ENCODE measurements around the gene ZNF207. TPM values are rescaled to one million over a fixed set of nuclear protein-coding genes. Genes with fewer than 3 reads are reported as not detected.

The ZNF207 gene
- total and polyA plus RNA-seq, 9 of the 15 experiments (the other 6 are each of a cell fraction or from before 2014, with no cell fraction given), result 123 to 370 (median 250) TPM

DNA sequence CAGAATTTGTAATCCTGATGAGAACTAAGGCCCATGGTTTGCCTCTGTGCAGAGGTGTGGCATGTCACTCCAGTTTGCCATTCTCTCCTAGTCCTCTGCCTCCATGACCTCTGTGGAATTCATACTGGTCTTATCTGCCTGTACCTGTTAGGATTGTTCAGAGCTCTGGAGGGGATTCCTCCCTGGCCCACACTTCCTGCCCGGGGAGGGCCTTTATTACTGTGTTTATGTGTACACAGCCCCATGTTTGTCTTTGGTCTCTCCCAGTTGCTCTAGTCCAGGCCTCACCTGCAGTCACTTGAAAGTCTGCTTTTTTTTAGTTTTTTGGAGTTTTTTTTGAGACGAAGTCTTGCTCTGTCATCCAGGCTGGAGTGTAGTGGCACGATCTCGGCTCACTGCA lies 47.9 kb upstream of the ZNF207 start (continued):
- TF ChIP-seq PHF8 (IDR thresholded peaks at IDR 0.05; ENCODE audit: borderline replicate concordance, low read length) (no peak), HMG20A (CRISPR knock-in tag; conservative IDR thresholded peaks at IDR 0.05) (no peak), NCOA4 (IDR thresholded peaks at IDR 0.05; ENCODE audit: partially characterized antibody) (no peak), BCOR (IDR thresholded peaks at IDR 0.05) (no peak), NFRKB (IDR thresholded peaks at IDR 0.05; ENCODE audit: low read depth) (no peak), HDAC8 (tag; IDR thresholded peaks at IDR 0.05) (no peak), ZNF41 (CRISPR knock-in tag; conservative IDR thresholded peaks at IDR 0.05) (no peak), RFX5 (IDR thresholded peaks at IDR 0.05; ENCODE audit: low read depth, low read length) (no peak)
- TF ChIP-seq, protein P1, sequence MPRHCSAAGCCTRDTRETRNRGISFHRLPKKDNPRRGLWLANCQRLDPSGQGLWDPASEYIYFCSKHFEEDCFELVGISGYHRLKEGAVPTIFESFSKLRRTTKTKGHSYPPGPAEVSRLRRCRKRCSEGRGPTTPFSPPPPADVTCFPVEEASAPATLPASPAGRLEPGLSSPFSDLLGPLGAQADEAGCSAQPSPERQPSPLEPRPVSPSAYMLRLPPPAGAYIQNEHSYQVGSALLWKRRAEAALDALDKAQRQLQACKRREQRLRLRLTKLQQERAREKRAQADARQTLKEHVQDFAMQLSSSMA (CRISPR knock-in tag; IDR thresholded peaks at IDR 0.05), result no peak

DNA sequence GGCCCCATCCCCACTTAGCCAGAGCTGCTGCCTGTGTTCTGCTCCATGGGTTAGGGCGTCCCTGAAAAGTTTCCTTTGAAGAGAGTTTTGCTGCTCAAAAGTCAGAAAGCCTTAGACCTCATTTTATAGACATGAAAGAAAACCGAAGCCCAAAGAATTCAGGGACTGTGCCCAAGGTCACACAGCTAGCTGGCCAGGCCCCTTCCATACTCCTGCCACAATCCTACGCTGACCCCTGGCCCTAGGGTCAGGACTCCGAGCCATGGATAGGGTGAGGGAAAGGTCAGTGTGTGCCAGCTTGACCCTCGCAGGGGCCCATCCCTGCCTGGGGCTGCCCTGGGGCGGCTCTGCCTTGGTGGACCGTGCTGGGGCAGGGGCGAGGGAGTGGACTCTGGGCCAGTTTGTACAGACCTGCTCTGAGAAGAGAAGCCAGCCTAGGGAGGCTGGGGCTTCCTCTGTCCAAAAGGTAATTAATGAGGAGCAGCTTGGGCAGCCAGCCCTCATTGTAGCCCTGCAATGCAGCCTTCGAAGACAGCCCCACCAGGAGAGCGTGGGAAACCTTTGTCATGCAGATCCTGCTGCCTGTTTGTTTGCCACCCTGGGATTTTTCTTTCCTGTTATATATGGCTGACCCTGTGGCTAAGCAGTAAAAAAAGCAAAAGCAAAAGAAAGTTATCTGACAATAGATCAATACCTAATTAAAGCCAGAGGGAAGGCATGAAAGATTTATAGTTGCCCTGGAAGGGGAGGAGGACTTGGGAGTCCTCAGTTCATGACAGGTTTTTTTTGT lies 46.9 kb upstream of the ZNF207 start:
- FAIRE-seq, result no peak

More for the DNA sequence above, 46.9 kb upstream of the ZNF207 start:
- intact Hi-C loops (cut with micrococcal nuclease), result no loop called here
- H3K9me3 ChIP-seq (replicated peaks; ENCODE audit: control insufficient read depth, insufficient read depth, low read depth, low read length), result no peaks in the 10 kb centered on the region
- no TSS peak for BruUV-seq (replicated peaks)
- ATAC-seq (no peak), DNase-seq (ENCODE audit: extremely low read depth in 1 of 4, low spot score in 3 of 4) (no peak)
- peak overlapping the region in 1 of 2 experiments; percentile 67; a peak in 1 of 4 replicates for H3K9ac ChIP-seq (ENCODE audit: insufficient read depth in 1 of 2, low read depth in 2 of 2, low read length in 2 of 2)
- no peak overlapping the region for H3K4me3 ChIP-seq
- peaks cover 12% of the 10 kb centered on the region in 2 experiments; a peak in 4 of 5 replicates for H3K4me1 ChIP-seq (replicated peaks in 1 of 2; ENCODE audit: control insufficient read depth in 2 of 2, insufficient read depth in 2 of 2, low read length in 2 of 2)
- no peaks in the 10 kb centered on the region for H3K79me2 ChIP-seq (ENCODE audit: control insufficient read depth, insufficient read depth, low read length)
- 64% methylated on average over 10 of the region's 10 CpGs for WGBS (ENCODE audit: insufficient coverage, low coverage, missing lambda C conversion rate)
- no peaks in the 10 kb centered on the region for H3K36me3 ChIP-seq (ENCODE audit: control insufficient read depth, insufficient read depth, low read length)
- no peaks in the 10 kb centered on the region for H3K9me1 ChIP-seq (ENCODE audit: control insufficient read depth, insufficient read depth, low read length)
- H4K20me1 ChIP-seq (replicated peaks; ENCODE audit: control insufficient read depth, insufficient read depth, low read length), result 0 out of 2 replicates have a peak, but pooled peaks cover 4% of the 10 kb centered on the region
- H2AFZ ChIP-seq (ENCODE audit: low read depth, low read length), result no peak overlapping the region
- H3K27me3 ChIP-seq (ENCODE audit: control insufficient read depth in 2 of 2, insufficient read depth in 2 of 2, low read length in 2 of 2), result peaks cover under 1 to 5% of the 10 kb centered on the region in 2 experiments; a peak in 2 of 5 replicates
- ChIA-PET CTCF (ENCODE audit: low intra/inter-chr PET ratio) (no interaction called here), POLR2A (interaction anchor here (1.0 kb wide), 2 partner anchors 10 to 15 kb away, joined by 3 read pairs; no protein-coding TSS in a partner anchor)
- H3K4me2 ChIP-seq (ENCODE audit: insufficient read depth, low read length), result no peak overlapping the region
- TF ChIP-seq, protein P2, sequence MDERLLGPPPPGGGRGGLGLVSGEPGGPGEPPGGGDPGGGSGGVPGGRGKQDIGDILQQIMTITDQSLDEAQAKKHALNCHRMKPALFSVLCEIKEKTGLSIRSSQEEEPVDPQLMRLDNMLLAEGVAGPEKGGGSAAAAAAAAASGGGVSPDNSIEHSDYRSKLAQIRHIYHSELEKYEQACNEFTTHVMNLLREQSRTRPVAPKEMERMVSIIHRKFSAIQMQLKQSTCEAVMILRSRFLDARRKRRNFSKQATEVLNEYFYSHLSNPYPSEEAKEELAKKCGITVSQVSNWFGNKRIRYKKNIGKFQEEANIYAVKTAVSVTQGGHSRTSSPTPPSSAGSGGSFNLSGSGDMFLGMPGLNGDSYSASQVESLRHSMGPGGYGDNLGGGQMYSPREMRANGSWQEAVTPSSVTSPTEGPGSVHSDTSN (CRISPR knock-in tag; IDR thresholded peaks at IDR 0.05; ENCODE audit: low read depth), result no peak
- TF ChIP-seq, protein P2 (tag; conservative IDR thresholded peaks at IDR 0.05; ENCODE audit: low read depth), result peak; percentile 71
- peak; percentile 57 for TF ChIP-seq MEIS2 (IDR thresholded peaks at IDR 0.05; ENCODE audit: partially characterized antibody)
- TF ChIP-seq ZNF57 (CRISPR knock-in tag; IDR thresholded peaks at IDR 0.05), result no peak
- TF ChIP-seq, protein P3, sequence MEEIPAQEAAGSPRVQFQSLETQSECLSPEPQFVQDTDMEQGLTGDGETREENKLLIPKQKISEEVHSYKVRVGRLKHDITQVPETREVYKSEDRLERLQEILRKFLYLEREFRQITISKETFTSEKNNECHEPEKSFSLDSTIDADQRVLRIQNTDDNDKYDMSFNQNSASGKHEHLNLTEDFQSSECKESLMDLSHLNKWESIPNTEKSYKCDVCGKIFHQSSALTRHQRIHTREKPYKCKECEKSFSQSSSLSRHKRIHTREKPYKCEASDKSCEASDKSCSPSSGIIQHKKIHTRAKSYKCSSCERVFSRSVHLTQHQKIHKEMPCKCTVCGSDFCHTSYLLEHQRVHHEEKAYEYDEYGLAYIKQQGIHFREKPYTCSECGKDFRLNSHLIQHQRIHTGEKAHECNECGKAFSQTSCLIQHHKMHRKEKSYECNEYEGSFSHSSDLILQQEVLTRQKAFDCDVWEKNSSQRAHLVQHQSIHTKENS (CRISPR knock-in tag; IDR thresholded peaks at IDR 0.05), result no peak
- TF ChIP-seq, protein P4, sequence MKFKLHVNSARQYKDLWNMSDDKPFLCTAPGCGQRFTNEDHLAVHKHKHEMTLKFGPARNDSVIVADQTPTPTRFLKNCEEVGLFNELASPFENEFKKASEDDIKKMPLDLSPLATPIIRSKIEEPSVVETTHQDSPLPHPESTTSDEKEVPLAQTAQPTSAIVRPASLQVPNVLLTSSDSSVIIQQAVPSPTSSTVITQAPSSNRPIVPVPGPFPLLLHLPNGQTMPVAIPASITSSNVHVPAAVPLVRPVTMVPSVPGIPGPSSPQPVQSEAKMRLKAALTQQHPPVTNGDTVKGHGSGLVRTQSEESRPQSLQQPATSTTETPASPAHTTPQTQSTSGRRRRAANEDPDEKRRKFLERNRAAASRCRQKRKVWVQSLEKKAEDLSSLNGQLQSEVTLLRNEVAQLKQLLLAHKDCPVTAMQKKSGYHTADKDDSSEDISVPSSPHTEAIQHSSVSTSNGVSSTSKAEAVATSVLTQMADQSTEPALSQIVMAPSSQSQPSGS (CRISPR knock-in tag; IDR thresholded peaks at IDR 0.05), result no peak
- no peak for TF ChIP-seq ZNF384 (IDR thresholded peaks at IDR 0.05; ENCODE audit: low read depth, low read length)
- H3K27ac ChIP-seq (ENCODE audit: extremely low read depth, low read depth, low read length), result no peak overlapping the region
- in situ Hi-C loops (cut with MboI), result no loop called here
